RWPE2 (cell line): Measurements from ENCODE around the gene TMED6.

Experiments
- ATAC-seq: fragments of 200-7000 bp; cut with Tn5 transposase; 3 replicates; pipeline ENCODE4 v1.9.1; 2021; ENCODE audit warnings: low read depth
- DNase-seq: peaks from one replicate; pipeline ENCODE4 v3.0.0-alpha.2; 2020; ENCODE audit warnings: low spot score
- H3K27ac ChIP-seq: fragments of 450-650 bp; 2 replicates; pipeline ENCODE4 v1.5.1; 2017; ENCODE audit warnings: mild to moderate bottlenecking; ENCODE audit not compliant: poor library complexity, severe bottlenecking
- H3K27me3 ChIP-seq: fragments of 250-450 bp; sonication (Bioruptor Pico); 2 replicates; pipeline ENCODE4 v1.5.1; 2021; ENCODE audit warnings: mild to moderate bottlenecking, moderate library complexity; ENCODE audit not compliant: insufficient read depth, poor library complexity, severe bottlenecking
- H3K36me3 ChIP-seq: fragments of 250-450 bp; sonication (Bioruptor Pico); 2 replicates; pipeline ENCODE4 v1.5.1; 2020; ENCODE audit warnings: low read depth, mild to moderate bottlenecking, moderate library complexity
- H3K4me1 ChIP-seq: fragments of 250-450 bp; sonication (Bioruptor Pico); 2 replicates; pipeline ENCODE4 v1.5.1; 2021; ENCODE audit warnings: mild to moderate bottlenecking, moderate library complexity; ENCODE audit not compliant: insufficient read depth, poor library complexity, severe bottlenecking
- H3K4me3 ChIP-seq: fragments of 250-450 bp; sonication (Bioruptor Pico); 2 replicates; pipeline ENCODE4 v1.5.1; 2021; ENCODE audit warnings: mild to moderate bottlenecking, moderate library complexity; ENCODE audit not compliant: severe bottlenecking
- H3K9me3 ChIP-seq: fragments of 250-450 bp; sonication (Bioruptor Pico); 2 replicates; pipeline ENCODE4 v1.5.1; 2021; ENCODE audit warnings: mild to moderate bottlenecking, moderate library complexity; ENCODE audit not compliant: severe bottlenecking
- TF ChIP-seq, protein P1 (sequence below): fragments of 450-650 bp; IDR thresholded peaks from one replicate; pipeline ENCODE4 v1.5.1; 2017; ENCODE audit warnings: mild to moderate bottlenecking, moderate library complexity; ENCODE audit not compliant: poor library complexity, severe bottlenecking

Gene TMED6

DNA sequence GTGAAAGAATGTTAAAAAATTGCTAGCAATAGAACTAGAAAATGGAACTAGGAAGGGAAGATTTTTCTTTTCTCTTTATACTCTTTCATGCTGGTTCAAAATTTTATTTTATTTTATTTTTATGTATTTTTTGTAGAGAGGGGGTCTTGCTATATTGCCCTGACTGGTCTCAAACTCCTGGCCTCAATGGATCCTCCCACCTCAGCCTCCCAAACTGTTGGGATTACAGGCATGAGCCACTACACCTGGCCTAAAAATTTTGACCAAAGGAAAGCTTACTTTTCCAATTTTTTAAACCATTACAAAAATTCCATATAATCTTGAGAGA is 44.2 kb upstream of the TMED6 start:
- peak overlapping the region; percentile 64 for H3K27ac ChIP-seq

DNA sequence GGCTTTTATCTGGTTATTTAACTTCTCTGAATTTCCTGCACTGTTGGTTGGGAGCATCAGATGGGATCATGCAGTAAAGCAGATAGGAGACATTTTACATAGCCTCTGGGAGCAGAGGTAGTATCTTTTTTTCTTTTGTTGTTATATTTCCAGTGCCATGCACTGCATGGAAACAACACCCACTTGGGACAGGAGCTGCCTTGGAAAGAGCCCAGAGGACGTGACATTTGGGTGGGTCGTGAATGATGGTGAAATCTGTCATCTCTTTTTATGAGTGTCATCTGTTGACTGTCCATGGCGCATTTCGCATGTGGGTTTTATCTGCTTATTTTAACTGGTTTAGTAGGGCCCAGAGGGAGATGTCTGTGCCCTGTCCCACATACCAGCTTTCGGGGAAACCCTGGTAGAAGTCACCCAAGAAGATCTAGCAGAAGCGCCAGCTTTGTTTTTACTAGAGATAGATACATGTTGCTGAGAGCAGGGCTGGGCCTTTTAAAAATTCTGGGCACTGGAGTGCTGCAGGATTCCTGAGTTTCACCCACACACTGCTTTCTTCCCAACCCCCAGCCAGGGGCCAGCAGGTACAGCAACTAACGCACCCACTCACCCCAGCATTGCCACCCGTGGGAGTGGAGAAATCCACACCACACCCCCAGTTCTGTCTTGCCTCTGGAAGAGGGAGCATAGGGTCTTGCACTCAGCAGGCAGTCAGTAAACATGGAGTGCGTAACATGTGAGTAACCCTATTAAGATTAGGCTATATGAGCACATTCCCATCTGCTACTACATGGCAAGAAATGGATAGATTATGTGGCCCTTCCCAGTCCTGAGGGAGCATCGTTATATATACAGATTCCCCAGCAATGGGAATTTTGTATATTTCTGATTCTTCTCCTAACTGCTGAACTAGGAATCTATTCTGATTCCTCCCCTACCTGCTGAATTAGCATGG is 42.6 kb upstream of the TMED6 start:
- Histone ChIP-seq H3K4me1 (peaks cover 21% of the 10 kb centered on the region), H3K27ac (no peak overlapping the region)

More for the DNA sequence above, 44.2 kb upstream of the TMED6 start:
- TF ChIP-seq, protein P1, sequence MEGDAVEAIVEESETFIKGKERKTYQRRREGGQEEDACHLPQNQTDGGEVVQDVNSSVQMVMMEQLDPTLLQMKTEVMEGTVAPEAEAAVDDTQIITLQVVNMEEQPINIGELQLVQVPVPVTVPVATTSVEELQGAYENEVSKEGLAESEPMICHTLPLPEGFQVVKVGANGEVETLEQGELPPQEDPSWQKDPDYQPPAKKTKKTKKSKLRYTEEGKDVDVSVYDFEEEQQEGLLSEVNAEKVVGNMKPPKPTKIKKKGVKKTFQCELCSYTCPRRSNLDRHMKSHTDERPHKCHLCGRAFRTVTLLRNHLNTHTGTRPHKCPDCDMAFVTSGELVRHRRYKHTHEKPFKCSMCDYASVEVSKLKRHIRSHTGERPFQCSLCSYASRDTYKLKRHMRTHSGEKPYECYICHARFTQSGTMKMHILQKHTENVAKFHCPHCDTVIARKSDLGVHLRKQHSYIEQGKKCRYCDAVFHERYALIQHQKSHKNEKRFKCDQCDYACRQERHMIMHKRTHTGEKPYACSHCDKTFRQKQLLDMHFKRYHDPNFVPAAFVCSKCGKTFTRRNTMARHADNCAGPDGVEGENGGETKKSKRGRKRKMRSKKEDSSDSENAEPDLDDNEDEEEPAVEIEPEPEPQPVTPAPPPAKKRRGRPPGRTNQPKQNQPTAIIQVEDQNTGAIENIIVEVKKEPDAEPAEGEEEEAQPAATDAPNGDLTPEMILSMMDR: no peak
- ATAC-seq: no peak
- no peak for DNase-seq
- Histone ChIP-seq H3K9me3 (no peaks in the 10 kb centered on the region), H3K4me1 (peaks cover 21% of the 10 kb centered on the region), H3K36me3 (no peaks in the 10 kb centered on the region), H3K27me3 (no peaks in the 10 kb centered on the region), H3K4me3 (no peak overlapping the region)

DNA sequence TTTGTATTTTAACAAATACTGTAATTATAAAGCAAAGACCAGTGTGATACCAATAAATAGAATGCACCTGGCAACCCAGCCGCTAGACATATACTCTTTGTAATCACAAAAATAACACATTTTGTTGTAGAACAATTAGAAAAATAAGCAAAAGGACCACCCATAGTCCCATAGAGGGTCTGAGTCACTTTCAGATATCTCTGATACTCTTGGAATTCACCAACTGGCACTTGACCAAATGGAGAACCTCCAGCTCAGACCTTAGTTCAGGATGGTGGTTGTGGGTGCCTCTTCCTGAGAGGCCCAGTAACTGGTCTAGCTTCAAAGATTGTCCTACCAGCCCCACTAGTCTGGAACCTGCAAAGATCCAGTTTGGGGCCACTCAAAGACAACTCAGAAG is 35.0 kb upstream of the TMED6 start:
- Histone ChIP-seq H3K27me3 (no peaks in the 10 kb centered on the region), H3K4me3 (peak overlapping the region; percentile 86), H3K36me3 (peaks cover 33% of the 10 kb centered on the region), H3K9me3 (no peaks in the 10 kb centered on the region), H3K27ac (no peak overlapping the region), H3K4me1 (peaks cover 7% of the 10 kb centered on the region)
- ATAC-seq (no peak), DNase-seq (no peak)
- TF ChIP-seq, protein P1: no peak

More for the DNA sequence above, 42.6 kb upstream of the TMED6 start:
- Histone ChIP-seq H3K4me3 (no peak overlapping the region), H3K36me3 (no peaks in the 10 kb centered on the region), H3K9me3 (no peaks in the 10 kb centered on the region), H3K27me3 (no peaks in the 10 kb centered on the region)
- TF ChIP-seq, protein P1: no peak
- ATAC-seq (no peak), DNase-seq (no peak)

DNA sequence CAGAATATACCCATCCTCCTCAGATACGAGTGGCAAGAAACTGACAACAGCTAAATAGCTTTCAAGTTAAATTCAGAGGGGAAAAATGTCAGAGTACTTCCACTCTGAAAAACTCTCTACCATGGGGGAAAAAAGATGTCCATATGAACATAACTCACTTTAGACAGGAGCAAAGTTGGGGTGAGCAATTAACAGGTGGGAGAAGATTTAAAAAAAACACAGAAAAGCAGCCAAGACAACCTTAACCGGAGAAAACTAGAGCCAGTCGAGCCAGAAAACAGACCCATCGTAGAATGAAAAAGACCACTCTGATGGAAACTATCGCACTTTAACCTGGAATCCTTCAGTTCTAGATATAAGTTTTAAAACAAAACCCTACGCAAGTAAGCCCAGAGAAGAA is 33.4 kb upstream of the TMED6 start:
- DNase-seq (no peak), ATAC-seq (no peak)
- Histone ChIP-seq H3K27ac (peak overlapping the region; percentile 61), H3K36me3 (peaks cover 50% of the 10 kb centered on the region), H3K4me3 (peak overlapping the region; percentile 86), H3K9me3 (no peaks in the 10 kb centered on the region), H3K4me1 (peaks cover 7% of the 10 kb centered on the region), H3K27me3 (no peaks in the 10 kb centered on the region)
- TF ChIP-seq, protein P1: no peak

DNA sequence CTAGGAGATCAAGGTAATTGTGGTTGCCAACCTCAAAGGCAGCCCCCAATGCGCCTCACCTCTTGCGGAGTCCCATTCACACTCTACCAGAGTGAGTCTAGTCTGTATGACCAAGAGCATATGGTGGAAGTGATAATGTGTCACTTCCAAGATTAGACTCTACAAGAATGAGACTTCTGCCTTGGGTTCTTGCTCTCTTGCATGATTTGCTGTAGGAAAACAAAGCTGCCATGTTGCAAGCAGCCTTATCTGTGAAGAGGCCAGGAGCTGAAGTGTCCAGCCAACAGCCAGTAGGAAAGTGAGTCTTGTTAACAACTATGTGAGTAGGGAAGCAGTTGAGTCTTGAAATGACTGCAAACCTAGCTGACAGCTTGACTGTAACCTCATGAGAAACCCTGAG is 30.8 kb upstream of the TMED6 start:
- Histone ChIP-seq H3K27me3 (no peaks in the 10 kb centered on the region), H3K4me1 (peaks cover 7% of the 10 kb centered on the region), H3K27ac (no peak overlapping the region), H3K36me3 (peaks cover 75% of the 10 kb centered on the region), H3K9me3 (no peaks in the 10 kb centered on the region), H3K4me3 (no peak overlapping the region)
- ATAC-seq (no peak), DNase-seq (no peak)
- TF ChIP-seq, protein P1: no peak
